ENCODE measurements around the gene PRKRIP1.
A peak's percentile ranks its signal among the peaks of the same experiment; 100 is the strongest.
"Not testable (repeated sequence)": the region's sequence is repeated elsewhere in the genome, so short reads cannot be mapped to it uniquely, and the experiment has no call there.

Gene PRKRIP1

DNA sequence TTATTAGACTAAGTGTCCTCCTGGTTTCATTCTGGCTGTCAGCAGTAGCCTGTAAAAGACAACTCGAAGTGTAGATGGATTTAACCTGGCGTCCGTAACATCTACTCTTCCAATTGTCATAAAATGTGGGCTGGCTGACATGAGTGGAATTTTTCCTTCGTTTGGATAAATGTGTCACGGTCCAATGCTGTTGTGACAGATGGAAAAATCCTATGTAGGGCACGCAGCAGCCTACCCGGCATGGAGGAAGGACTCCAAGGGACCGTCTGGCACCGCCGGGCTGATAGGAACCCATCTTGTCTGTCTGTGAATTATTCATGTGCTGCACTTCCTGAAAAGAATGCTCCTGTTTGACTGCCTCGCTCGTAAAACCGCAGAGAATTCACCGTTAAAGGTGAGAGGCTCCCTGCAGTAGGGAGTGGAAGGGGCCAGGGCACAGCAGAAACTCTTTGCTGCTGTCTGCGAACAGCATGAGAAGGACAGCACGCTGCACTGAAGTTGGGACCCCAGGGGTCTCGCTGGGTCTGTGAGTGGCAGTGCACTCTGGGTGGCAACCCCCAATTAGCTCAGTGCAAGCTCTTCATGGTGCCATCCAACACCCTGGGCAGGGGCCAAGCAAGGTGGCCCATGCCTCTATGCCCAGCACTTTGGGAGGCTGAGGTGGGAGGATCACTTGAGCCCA lies 35.6 kb downstream of the PRKRIP1 start:
- no peak for DNase-seq (ENCODE audit: low spot score)

DNA sequence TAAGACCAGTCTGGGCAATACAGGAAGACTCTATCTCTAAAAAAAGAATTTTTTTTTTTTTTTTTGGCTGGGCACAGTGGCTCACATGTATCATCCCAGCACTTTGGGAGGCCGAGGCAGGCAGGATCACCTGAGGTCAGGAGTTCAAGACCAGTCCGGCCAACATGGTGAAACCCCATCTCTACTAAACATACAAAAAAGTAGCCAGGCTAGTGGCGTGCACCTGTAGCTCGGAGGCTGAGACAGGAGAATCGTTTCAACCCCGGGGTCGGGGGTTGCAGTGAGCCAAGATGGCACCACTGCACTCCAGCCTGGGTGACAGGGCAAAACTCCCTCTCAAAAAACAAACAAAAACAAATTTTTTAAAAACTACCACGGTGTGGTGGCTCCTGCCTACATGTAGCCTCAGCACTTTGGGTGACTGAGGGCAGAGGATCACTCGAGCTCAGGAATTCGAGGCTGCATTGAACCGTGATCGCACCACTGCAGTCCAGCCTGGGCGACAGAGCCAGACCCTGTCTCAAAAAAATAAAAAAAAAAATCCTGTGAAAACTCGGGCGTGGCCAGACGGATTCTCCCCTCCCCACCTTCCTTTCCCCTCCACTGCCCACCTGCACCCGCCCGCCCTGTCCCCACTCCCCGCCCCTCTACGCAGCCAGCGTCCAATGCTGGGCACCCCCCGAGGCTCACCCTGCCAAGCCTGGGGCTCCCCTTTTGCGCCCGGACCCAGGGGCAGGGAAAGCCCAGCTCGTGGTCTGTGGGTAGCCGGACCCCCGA lies 36.5 kb downstream of the PRKRIP1 start:
- DNase-seq (ENCODE audit: low spot score), result no peak

- peak; percentile 45 for DNase-seq (ENCODE audit: low spot score)
Observed at GRCh38 chr7:102433219-102434038, 37.3 kb downstream of the PRKRIP1 start, which contains the start of gene ORAI2. ORAI2 (plus strand) TSS chr7:102433575; CDS start chr7:102438957, 5,382 bp downstream.

- no peak for DNase-seq (ENCODE audit: low spot score)
Observed at GRCh38 chr7:102434039-102434486, 37.9 kb downstream of the PRKRIP1 start.

DNA sequence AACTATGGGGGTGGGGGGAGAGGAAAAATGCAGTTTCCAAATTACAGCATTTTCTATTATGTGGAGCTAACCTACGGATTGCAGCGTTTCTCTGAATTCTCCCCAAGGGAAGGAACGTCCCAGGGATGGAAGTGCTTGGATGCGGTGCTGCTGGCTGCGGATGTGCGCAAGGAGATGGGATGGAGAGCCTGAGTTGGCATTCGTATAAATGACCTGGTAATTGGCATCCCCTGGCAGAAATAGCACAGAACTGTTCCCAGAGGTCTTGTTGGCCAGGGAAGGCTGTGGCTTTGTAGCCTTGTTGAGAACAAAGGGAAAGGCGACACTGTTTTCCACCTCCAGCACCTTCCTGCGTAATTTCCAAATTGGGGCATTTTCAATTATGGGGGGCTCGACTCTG lies 40.0 kb downstream of the PRKRIP1 start:
- DNase-seq (ENCODE audit: low spot score), result no peak

GRCh38 chr7:102439963-102440795 lies 44.0 kb downstream of the PRKRIP1 start:
- no peak for DNase-seq (ENCODE audit: low spot score)

- DNase-seq (ENCODE audit: low spot score), result no peak
Observed at GRCh38 chr7:102444961-102445673, 49.0 kb downstream of the PRKRIP1 start.

DNA sequence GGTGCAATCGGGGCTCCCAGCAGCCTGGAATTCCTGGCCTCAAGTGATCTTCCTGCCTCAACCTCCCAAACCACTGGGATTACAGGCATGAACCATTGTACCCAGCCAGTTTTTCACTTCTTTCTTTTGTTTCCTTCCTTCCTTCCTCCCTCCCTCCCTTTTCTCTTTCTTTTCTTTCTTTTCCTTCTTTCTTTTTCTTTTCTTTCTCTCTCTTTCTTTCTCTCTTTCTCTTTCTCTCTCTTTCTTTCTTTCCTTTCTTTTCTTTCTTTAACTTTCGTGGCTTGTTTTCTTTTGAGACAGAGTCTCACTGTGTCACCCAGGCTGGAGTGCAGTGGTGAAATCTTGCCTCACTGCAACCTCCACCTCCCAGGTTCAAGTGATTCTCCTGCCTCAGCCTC lies 49.5 kb downstream of the PRKRIP1 start:
- DNase-seq (ENCODE audit: low spot score), result no peak

DNA sequence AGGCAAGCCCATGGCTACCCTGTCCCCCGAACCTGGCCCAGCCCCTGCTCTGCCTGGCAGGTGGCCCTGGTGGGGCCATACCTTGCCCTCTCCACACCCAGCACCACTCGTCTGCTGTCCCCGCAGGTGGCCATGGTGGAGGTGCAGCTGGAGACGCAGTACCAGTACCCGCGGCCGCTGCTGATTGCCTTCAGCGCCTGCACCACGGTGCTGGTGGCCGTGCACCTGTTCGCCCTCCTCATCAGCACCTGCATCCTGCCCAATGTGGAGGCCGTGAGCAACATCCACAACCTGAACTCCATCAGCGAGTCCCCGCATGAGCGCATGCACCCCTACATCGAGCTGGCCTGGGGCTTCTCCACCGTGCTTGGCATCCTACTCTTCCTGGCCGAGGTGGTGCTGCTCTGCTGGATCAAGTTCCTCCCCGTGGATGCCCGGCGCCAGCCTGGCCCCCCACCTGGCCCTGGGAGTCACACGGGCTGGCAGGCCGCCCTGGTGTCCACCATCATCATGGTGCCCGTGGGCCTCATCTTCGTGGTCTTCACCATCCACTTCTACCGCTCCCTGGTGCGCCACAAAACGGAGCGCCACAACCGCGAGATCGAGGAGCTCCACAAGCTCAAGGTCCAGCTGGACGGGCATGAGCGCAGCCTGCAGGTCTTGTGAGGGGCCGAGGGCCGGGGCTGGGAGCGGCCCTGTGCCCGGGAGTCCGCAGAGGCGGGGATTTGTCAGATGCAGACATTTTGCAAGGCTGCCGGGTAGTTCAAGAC lies 50.4 kb downstream of the PRKRIP1 start:
- no peak for DNase-seq (ENCODE audit: low spot score)

GRCh38 chr7:102447311-102447710 lies 51.1 kb downstream of the PRKRIP1 start:
- DNase-seq (ENCODE audit: low spot score), result no peak

GRCh38 chr7:102449136-102449535 lies 53.0 kb downstream of the PRKRIP1 start:
- no peak for DNase-seq (ENCODE audit: low spot score)

DNA sequence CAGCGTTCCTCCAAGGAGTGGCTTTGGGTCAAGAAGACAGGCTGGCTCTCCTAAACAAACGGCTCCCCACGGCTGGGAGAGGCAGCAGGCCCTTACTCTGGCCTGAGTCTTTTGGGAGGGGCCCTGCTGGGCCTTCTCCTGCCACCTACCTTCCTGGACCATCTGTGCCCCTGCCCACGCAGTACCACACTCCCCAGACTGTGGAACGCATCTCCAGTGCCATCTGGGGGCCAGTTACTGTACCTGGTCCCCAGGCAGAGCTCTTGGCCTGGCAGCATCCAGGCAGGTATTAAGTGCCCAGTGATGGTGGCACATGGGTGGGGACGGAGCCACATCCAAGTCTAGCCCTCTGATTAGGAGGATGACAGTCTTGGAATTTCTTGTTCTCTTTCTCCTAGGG lies 54.1 kb downstream of the PRKRIP1 start:
- DNase-seq (ENCODE audit: low spot score), result no peak

DNA sequence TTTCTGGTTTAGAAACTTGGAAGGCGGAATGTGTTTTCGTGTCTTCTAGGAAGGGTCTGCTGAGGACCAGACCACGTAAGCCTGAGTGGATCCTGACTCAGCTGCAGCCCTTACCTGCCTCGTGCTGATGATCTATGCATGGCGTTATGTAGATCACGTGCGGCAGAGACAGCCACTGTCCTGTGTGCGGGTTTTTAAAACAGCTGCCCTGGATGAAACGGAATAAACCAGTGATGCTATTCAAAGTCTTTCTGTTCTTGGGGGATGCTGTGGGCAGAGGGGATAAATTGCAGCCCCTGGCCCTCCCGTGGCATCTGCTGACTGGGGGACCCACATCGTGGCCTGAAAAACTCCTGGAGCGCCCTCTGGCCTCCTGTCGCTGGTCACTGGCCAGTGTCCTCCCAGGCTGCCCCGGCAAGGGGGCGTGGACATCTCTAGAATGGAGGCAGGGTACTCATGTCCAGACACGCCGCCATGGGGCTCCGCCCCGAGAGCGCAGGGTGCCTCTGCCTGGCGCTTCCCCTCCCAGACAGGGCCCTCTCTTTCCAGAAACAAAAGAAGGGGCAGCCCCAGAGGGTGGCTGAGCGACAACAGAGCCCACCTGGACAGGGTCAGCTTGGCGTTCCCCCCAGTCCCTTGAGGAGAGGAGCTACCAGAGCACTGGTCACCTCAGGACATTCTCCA lies 55.4 kb downstream of the PRKRIP1 start:
- DNase-seq (ENCODE audit: low spot score), result no peak

DNA sequence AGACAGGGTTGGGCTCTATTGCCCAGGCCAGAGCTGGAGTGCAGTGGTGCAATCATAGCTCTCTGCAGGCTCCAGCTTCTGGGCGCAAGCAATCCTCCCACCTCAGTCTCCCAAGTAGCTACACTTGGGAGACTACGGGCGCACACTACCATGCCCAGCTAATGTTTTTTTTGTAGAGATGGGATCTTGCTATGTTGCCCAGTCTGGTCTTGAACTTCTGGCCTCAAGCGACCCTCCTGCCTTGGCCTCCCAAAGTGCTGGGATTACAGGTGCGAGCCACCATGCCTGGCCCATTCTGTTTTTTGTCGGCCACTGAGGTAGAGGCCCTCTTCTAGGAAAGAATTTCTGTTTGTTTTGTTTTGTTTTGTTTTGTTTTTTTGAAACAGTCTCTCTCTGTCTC lies 56.3 kb downstream of the PRKRIP1 start:
- no peak for DNase-seq (ENCODE audit: low spot score)

DNA sequence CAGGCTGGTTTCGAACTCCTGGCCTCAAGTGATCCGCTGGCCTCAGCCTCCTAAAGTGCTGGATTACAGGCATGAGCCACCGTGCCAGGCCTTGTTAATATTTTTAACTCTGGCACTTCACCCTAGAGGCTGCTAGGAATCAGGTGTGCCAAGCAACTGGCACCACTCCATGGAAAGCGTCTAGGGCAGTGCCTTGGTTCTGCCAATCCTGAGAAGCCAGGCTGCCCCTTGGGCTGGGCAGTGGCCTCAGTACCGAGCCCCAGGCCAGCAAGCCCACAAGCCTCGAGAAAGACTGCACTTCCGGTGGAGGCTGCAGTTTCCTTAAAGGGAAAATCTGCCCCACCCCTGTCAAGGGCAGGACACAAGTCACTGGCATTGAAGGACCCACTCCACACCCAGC lies 57.2 kb downstream of the PRKRIP1 start:
- DNase-seq (ENCODE audit: low spot score), result no peak

- DNase-seq (ENCODE audit: low spot score), result no peak
Observed at GRCh38 chr7:102454468-102454867, 58.3 kb downstream of the PRKRIP1 start.

DNA sequence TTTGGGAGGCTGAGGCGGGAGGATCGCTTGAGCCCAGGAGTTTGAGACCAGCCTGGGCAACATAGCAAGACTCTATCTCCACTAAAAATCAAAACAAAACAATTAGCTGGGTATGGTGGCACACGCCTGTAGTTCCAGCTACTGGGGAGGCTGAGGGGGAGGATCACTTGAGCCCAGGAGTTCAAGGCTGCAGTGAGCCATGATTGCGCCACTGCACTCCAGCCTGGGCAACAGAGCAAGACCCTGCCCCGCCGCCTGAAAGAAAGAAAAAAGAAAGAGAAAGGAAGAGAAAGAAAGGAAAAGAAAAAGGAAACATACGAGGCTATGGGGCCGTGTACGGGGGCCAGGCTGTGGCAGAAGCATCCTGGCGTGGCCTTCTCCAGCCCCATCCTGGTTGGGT lies 58.8 kb downstream of the PRKRIP1 start:
- DNase-seq (ENCODE audit: low spot score), result not testable (repeated sequence)

DNA sequence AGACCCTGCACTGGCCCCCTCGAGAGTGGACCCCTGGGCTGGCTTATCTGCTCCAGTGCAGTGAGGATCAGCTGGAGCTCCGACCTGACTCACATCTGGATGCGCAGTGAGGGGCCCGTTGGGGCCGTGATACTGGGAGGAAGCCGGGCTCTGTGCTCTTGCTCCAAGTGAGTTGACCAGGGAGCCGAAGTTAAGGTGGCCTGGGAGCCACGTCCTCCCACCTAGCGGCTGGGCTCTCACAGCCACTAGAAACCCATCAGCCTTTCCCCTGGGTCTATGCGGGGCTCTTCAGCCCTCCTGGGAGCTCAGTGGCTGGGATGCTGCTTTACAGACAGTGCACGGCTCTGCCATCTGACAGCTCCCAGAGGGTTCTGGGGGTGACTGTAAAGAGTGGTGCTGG lies 59.4 kb downstream of the PRKRIP1 start:
- no peak for DNase-seq (ENCODE audit: low spot score)

DNA sequence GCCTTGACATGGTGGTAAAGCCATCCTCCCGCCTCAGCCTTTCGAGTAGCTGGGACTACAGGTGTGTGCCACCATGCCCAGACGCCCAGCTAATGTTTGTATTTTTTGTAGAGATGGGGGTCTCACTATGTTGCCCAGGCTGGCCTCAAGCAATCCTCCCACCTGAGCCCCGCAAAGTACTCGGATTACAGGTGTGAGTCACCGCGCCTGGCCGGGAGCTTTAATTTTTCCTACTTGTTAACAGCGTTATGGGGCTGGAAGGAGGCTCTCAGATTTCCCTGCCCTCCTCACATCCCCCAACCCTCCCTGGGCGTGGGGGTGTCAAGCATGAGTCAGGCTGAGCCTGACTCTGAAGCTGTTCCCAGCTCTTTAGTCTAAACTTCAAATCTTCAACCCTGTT lies 60.2 kb downstream of the PRKRIP1 start:
- no peak for DNase-seq (ENCODE audit: low spot score)

Measured in hematopoietic multipotent progenitor cell treated with erythropoietin and hydrocortisone succinate and interleukin-3 and kit ligand, for 15 days (in vitro differentiated cells).